ENCODE results near the gene ULK2. TPM values are rescaled to one million over a fixed set of nuclear protein-coding genes. Genes with fewer than 3 reads are reported as not detected.

Gene ULK2
- total RNA-seq, 2 experiments from 2014 or later = 16.1 to 17.1 TPM

GRCh38 chr17:19738757-19739156, 129.0 kb downstream of the ULK2 start:
- ChIA-PET POLR2A (no interaction called here), CTCF (no interaction called here)
- DNase-seq = no peak

DNA sequence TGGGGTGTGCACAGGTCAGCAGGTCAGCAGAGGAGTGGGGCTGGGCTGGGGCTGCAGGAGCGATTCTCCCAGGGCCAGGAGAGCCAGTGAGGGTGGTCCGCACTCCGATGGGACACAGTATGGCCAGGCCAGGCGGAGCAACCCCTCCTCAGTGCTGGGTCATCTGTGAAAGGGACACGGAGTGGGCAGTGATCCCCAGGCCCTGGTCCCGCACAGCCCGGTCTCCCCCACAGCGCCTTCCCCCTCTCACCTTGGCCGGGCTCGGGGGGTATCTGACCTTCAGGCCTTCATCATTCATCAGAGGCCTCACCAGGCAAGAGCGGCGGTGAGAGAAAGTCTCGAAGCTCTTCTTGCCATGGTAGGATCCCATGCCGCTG, 129.7 kb downstream of the ULK2 start:
- Mint-ChIP-seq H3K4me1 (no peaks in the 10 kb centered on the region), H3K27me3 (no peaks in the 10 kb centered on the region), H3K27ac (no peak overlapping the region), H3K36me3 (ENCODE audit: low read depth) (no peaks in the 10 kb centered on the region), H3K4me3 (no peak overlapping the region), H3K9me3 (no peaks in the 10 kb centered on the region)
- CTCF ChIA-PET = no interaction called here
- POLR2A ChIA-PET = no interaction called here
- no peak for DNase-seq

More at GRCh38 chr17:19738757-19739156, 129.0 kb downstream of the ULK2 start:
- H3K9me3 Mint-ChIP-seq = no peaks in the 10 kb centered on the region
- no peaks in the 10 kb centered on the region for H3K4me1 Mint-ChIP-seq
- H3K27ac Mint-ChIP-seq = no peak overlapping the region
- no peak overlapping the region for H3K4me3 Mint-ChIP-seq
- no peaks in the 10 kb centered on the region for H3K27me3 Mint-ChIP-seq
- H3K36me3 Mint-ChIP-seq (ENCODE audit: low read depth) = no peaks in the 10 kb centered on the region

- H3K4me3 Mint-ChIP-seq = no peak overlapping the region
- POLR2A ChIA-PET = no interaction called here
Measured at GRCh38 chr17:19737305-19738072, 130.2 kb downstream of the ULK2 start.

DNA sequence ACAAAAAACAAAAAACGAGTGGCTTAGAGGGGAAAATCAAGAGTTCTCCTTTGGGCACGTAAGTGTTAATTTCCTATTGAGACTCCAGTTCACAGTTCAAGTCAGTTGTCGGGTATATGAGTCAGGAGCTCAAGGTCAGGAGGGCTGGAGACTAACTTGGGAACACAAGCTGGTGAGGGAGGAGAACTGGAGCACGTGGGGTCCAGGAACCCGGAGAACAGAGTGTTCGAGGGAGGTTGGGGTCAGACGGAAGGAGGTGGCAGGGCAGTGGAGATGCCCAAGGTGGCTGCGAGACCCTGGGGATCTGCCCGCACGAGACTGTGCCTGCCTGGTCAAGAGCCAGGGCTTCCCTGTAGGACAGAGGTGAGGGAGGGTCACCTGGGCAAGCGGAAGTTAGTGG, 131.7 kb downstream of the ULK2 start:
- ChIA-PET POLR2A (no interaction called here), CTCF (interaction anchor here (0.6 kb wide), 1 partner anchor 572 kb away, joined by 3 read pairs; no protein-coding TSS in a partner anchor)
- Mint-ChIP-seq H3K36me3 (ENCODE audit: low read depth) (no peaks in the 10 kb centered on the region), H3K27me3 (no peaks in the 10 kb centered on the region), H3K4me3 (no peak overlapping the region), H3K4me1 (no peaks in the 10 kb centered on the region), H3K27ac (no peak overlapping the region), H3K9me3 (no peaks in the 10 kb centered on the region)
- no peak for DNase-seq

More at GRCh38 chr17:19737305-19738072, 130.2 kb downstream of the ULK2 start:
- CTCF ChIA-PET = no interaction called here
- Mint-ChIP-seq H3K27ac (no peak overlapping the region), H3K27me3 (no peaks in the 10 kb centered on the region), H3K9me3 (no peaks in the 10 kb centered on the region), H3K36me3 (ENCODE audit: low read depth) (no peaks in the 10 kb centered on the region), H3K4me1 (no peaks in the 10 kb centered on the region)
- no peak for DNase-seq

DNA sequence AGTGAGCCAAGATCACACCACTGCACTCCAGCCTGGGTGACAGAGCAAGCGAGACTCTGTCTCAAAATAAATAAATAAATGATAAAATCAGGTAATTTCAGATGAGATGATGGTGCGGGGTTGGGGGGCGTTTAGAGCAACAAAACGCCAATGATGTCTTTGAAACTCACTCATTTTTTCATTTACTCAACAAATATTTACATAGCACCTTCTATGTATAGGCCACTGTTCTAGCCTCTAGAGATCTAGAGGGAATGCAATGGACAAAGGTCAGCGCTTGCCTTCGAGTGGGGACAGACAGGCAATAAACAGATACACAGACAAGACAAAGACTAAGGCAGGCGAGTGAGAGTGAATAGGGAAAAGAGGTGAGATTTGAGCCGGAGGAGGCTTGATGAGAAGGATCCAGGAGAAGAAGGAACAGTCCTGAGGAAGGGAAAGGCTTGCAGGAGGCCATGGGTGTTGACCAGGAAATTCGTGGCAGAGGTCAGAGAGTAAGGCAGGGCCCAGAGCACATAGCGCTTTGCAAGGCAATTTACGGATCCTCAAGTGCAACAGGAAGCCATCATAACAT, 133.7 kb downstream of the ULK2 start:
- Mint-ChIP-seq H3K27me3 (no peaks in the 10 kb centered on the region), H3K36me3 (ENCODE audit: low read depth) (no peaks in the 10 kb centered on the region), H3K9me3 (no peaks in the 10 kb centered on the region), H3K27ac (no peak overlapping the region), H3K4me3 (no peak overlapping the region), H3K4me1 (no peaks in the 10 kb centered on the region)
- DNase-seq = no peak
- ChIA-PET CTCF (no interaction called here), POLR2A (interaction anchor here (0.8 kb wide), 1 partner anchor 113 kb away, joined by 3 read pairs; no protein-coding TSS in a partner anchor)

GRCh38 chr17:19731626-19732025, 136.1 kb downstream of the ULK2 start:
- H3K4me1 Mint-ChIP-seq = no peaks in the 10 kb centered on the region
- H3K27me3 Mint-ChIP-seq = no peaks in the 10 kb centered on the region
- H3K9me3 Mint-ChIP-seq = no peaks in the 10 kb centered on the region
- H3K36me3 Mint-ChIP-seq (ENCODE audit: low read depth) = no peaks in the 10 kb centered on the region
- CTCF ChIA-PET = no interaction called here
- no peak overlapping the region for H3K4me3 Mint-ChIP-seq
- no peak overlapping the region for H3K27ac Mint-ChIP-seq
- POLR2A ChIA-PET = no interaction called here
- no peak for DNase-seq

GRCh38 chr17:19730843-19731242, 136.9 kb downstream of the ULK2 start:
- H3K36me3 Mint-ChIP-seq (ENCODE audit: low read depth) = no peaks in the 10 kb centered on the region
- H3K4me1 Mint-ChIP-seq = no peaks in the 10 kb centered on the region
- CTCF ChIA-PET = no interaction called here
- H3K27ac Mint-ChIP-seq = no peak overlapping the region
- H3K27me3 Mint-ChIP-seq = no peaks in the 10 kb centered on the region
- no peak for DNase-seq
- H3K4me3 Mint-ChIP-seq = no peak overlapping the region
- H3K9me3 Mint-ChIP-seq = no peaks in the 10 kb centered on the region
- POLR2A ChIA-PET = no interaction called here

GRCh38 chr17:19729900-19730299, 137.8 kb downstream of the ULK2 start:
- Mint-ChIP-seq H3K9me3 (no peaks in the 10 kb centered on the region), H3K27ac (peak overlapping the region; percentile 46), H3K27me3 (no peaks in the 10 kb centered on the region), H3K4me3 (no peak overlapping the region), H3K36me3 (ENCODE audit: low read depth) (no peaks in the 10 kb centered on the region), H3K4me1 (peaks cover 5% of the 10 kb centered on the region)
- CTCF ChIA-PET = no interaction called here
- POLR2A ChIA-PET = no interaction called here
- no peak for DNase-seq

DNA sequence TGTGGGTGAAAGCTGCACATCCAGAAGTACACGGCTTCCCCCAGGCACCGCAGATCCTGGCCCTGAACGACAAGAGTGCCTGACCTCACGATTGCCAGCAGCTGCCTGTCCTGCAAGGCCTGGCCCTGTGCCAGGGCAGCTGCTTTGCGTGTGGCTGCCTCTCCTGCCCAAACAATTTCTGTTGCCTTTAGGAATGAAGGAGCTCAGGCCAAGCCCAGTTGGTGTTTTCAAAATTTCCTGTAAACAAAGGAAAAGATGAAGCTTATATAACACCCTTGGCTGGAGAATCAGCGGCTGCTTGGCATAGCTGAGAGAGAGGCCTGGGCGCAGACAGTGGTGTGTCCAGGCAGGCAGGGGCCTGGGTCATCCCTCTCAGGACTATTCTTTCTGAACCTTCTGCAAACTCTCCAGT, 139.6 kb downstream of the ULK2 start:
- CTCF ChIA-PET = no interaction called here
- Mint-ChIP-seq H3K4me3 (no peak overlapping the region), H3K27ac (no peak overlapping the region), H3K36me3 (ENCODE audit: low read depth) (no peaks in the 10 kb centered on the region), H3K4me1 (peaks cover 10% of the 10 kb centered on the region), H3K27me3 (no peaks in the 10 kb centered on the region), H3K9me3 (no peaks in the 10 kb centered on the region)
- POLR2A ChIA-PET = no interaction called here
- no peak for DNase-seq

DNA sequence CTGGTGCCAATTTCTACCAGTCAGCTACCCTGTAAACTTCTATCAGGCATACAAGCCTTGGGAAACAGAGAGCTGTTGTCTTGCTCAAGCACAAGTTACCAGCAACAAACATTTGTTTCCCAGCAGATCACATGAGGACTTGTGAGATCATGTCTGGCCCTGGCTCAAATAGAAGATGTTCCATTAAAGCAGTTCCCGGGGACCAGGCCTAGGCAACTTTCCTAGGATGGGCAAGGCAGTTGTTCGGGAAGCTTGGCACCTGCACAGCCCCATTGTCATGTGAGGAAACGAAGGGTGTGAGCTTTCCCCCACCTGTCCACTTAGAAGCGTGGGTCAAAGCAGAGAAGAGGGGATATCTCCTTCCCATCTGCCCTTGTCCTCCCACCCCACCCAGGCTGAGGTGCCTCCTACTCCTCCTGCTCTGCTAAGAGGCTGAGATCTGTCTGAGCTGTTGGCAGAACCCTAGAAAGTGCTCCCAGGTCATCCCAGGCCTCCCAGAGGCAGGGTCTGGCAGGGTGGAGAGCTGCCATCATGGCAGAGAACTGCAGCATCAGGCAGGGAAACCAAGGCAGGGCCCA, 140.1 kb downstream of the ULK2 start:
- CTCF ChIA-PET = no interaction called here
- Mint-ChIP-seq H3K36me3 (ENCODE audit: low read depth) (no peaks in the 10 kb centered on the region), H3K9me3 (no peaks in the 10 kb centered on the region), H3K4me3 (no peak overlapping the region), H3K4me1 (peaks cover 10% of the 10 kb centered on the region), H3K27ac (no peak overlapping the region), H3K27me3 (no peaks in the 10 kb centered on the region)
- POLR2A ChIA-PET = no interaction called here
- DNase-seq = no peak

- Mint-ChIP-seq H3K4me3 (no peak overlapping the region), H3K36me3 (ENCODE audit: low read depth) (no peaks in the 10 kb centered on the region), H3K9me3 (no peaks in the 10 kb centered on the region), H3K27ac (no peak overlapping the region), H3K27me3 (peaks cover 3% of the 10 kb centered on the region), H3K4me1 (peaks cover 10% of the 10 kb centered on the region)
- CTCF ChIA-PET = interaction anchor here (1.1 kb wide), 1 partner anchor 17 kb away, joined by 4 read pairs; no protein-coding TSS in a partner anchor
- POLR2A ChIA-PET = no interaction called here
- DNase-seq = no peak
Measured at GRCh38 chr17:19726631-19727376, 140.9 kb downstream of the ULK2 start.

DNA sequence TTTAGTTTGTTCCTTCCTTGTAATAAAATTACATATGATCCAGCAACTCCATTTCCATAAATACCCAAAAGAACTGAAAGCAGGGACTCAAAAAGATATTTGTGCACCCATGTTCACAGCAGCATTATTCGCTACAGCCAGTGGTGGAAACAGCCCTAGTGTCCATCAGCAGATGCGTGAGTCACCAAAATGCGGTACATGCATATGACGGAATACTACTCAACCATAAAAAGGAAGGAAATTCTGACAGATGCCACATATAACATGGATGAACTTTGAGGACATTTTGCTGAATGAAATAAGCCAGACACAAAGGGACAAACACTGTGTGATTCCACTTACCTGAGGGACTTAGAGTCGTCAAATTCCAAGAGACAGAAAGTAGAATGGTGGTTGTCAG, 142.2 kb downstream of the ULK2 start:
- Mint-ChIP-seq H3K4me3 (no peak overlapping the region), H3K27ac (no peak overlapping the region), H3K4me1 (peaks cover 10% of the 10 kb centered on the region), H3K36me3 (ENCODE audit: low read depth) (no peaks in the 10 kb centered on the region), H3K27me3 (peaks cover 3% of the 10 kb centered on the region), H3K9me3 (no peaks in the 10 kb centered on the region)
- ChIA-PET POLR2A (no interaction called here), CTCF (no interaction called here)
- DNase-seq = no peak

Data from activated CD4-positive, alpha-beta T cell treated with anti-CD3 and anti-CD28 coated beads, Interleukin-2, amount 10 ng/mL, durations not matched to agents 7 days and 5 days (primary cell).